Cardiac fibroblast (primary cell): ENCODE data around the gene ARID4B.

Experiments used
- DNase-seq, 2 donors: peaks; one replicate each; pipeline versions ENCODE4 v3.0.0 to v3.0.0-alpha.2; 2010; ENCODE audit warnings: low read depth in 2 of 2
- H3K4me3 ChIP-seq, 2 donors: replicated peaks in 1 of 2; 1 replicate in 1 of 2; 2 replicates in 1 of 2; pipeline ENCODE4 v1.5.1; 2011; ENCODE audit warnings: low read depth in 2 of 2, low read length in 2 of 2, mild to moderate bottlenecking in 2 of 2, moderate library complexity in 1 of 2
- CTCF ChIP-seq: IDR thresholded peaks from one replicate; pipeline ENCODE4 v1.5.1; 2011; ENCODE audit warnings: low read depth, mild to moderate bottlenecking, low read length, inconsistent platforms

Gene ARID4B

GRCh38 chr1:235329139-235329902 is 1.3 kb upstream of the ARID4B start:
- H3K4me3 ChIP-seq = peak overlapping the region; percentile 58 to 67
- DNase-seq = peak; percentile 43 to 63
- no peak for TF ChIP-seq CTCF

GRCh38 chr1:235328271-235329138 is 526 bp upstream of the ARID4B start, which contains the start of gene GGPS1:
Gene GGPS1, plus strand, starts transcription at chr1:235328570. Its CDS starts 6,695 bp downstream, at chr1:235335265.
- H3K4me3 ChIP-seq = peak within 1 kb of the TSS; percentile 85 to 95
- DNase-seq = peak; percentile 100
- no peak for TF ChIP-seq CTCF

GRCh38 chr1:235326719-235327558 is 1.0 kb downstream of the ARID4B start:
- no peak for TF ChIP-seq CTCF
- peak; percentile 15 to 36 for DNase-seq
- H3K4me3 ChIP-seq = peak overlapping the region; percentile 85 to 95

GRCh38 chr1:235325854-235326253 is 2.1 kb downstream of the ARID4B start:
- no peak for TF ChIP-seq CTCF
- no peak for DNase-seq
- peak overlapping the region; percentile 85 to 95 for H3K4me3 ChIP-seq

- DNase-seq = no peak
- TF ChIP-seq CTCF = no peak
- peak overlapping the region in 1 of 2 donors; percentile 2 for H3K4me3 ChIP-seq
Observed at GRCh38 chr1:235325139-235325538, 2.8 kb downstream of the ARID4B start.

- TF ChIP-seq CTCF = no peak
- DNase-seq = no peak
- H3K4me3 ChIP-seq = no peak overlapping the region
Observed at GRCh38 chr1:235324296-235324695, 3.7 kb downstream of the ARID4B start.
